ENCODE data around the gene HOXA6. TPM values are rescaled to one million over a fixed set of nuclear protein-coding genes. Genes with fewer than 3 reads are reported as not detected.

The HOXA6 gene
- total RNA-seq, 1 experiment from 2014 or later, result not detected

DNA sequence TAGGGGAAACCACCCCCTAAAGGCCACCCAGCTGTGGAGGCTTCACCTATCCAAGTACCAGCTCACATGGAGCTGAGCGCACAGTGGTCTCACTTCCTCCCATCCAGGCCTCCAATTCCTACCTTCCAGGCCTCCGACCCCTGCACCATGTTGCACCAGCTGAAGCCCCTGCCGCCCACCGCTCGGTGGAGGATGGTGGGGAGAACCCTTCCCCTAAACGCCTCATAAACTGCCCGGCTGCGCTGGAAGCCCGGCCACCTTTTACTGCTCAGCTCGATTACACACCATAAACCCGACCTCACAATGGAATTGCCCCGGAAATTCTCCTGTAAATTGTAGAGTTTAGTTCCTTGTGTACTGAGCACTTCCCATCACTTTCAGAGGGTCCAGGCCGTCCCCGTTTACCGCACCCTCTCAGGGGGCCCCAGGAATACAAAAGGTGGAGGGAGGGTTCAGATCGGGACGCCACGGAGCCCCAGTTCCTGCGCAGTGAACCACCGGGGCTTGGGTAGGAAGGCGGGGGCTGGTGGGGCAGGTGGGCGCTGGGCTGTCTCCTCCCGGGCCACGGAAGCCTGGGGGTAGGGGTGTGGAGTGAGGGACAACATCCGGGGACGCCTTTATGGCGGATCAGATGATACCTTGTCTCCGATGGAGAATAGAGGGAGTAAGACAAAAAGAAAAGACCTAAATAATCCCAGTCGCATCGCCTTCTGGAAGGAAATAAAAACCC, 10.3 kb upstream of the HOXA6 start:
- H3K27me3 Mint-ChIP-seq (ENCODE audit: low read depth), result peaks cover 98% of the 10 kb centered on the region
- H3K23me2 ChIP-seq (ENCODE audit: insufficient read length, low read depth, low read length, poor library complexity, severe bottlenecking), result no peaks in the 10 kb centered on the region
- no peak overlapping the region for H2BK120ac ChIP-seq (ENCODE audit: low read depth, low read length, poor library complexity, severe bottlenecking)
- H2AK5ac ChIP-seq (ENCODE audit: insufficient read length, low read length), result no peak overlapping the region
- H3K56ac ChIP-seq (ENCODE audit: insufficient read length, low read depth, low read length), result no peak overlapping the region
- no peak overlapping the region for H3K4me3 Mint-ChIP-seq
- no peaks in the 10 kb centered on the region for H3K79me1 ChIP-seq (ENCODE audit: insufficient read depth, low read depth, low read length, poor library complexity, severe bottlenecking)
- no peak for TF ChIP-seq CTCF (conservative IDR thresholded peaks at IDR 0.05)
- H4K20me1 ChIP-seq (ENCODE audit: control insufficient read depth, insufficient read depth, insufficient read length), result no peaks in the 10 kb centered on the region
- H3K36me3 Mint-ChIP-seq (ENCODE audit: insufficient read depth in 1 of 3, low read depth in 3 of 3), result peaks cover 0 to 6% (median 0%) of the 10 kb centered on the region in 3 experiments; a peak in 3 of 7 replicates
- H3K23ac ChIP-seq (ENCODE audit: insufficient read length, low read depth, low read length), result no peak overlapping the region
- WGBS (ENCODE audit: extremely low coverage, insufficient read length, low lambda C conversion rate), result no CpG with 5 or more reads among the region's 30 CpGs
- no peak overlapping the region for H2BK12ac ChIP-seq (ENCODE audit: insufficient read length, low read depth, low read length)
- no peak overlapping the region for H3K4ac ChIP-seq (ENCODE audit: low read depth, low read length)
- no peak overlapping the region for H3K4me2 ChIP-seq (ENCODE audit: insufficient read depth, insufficient read length, low read length)
- H3K27me3 ChIP-seq (ENCODE audit: insufficient read depth, low read length), result peaks cover 97% of the 10 kb centered on the region
- H3K4me1 Mint-ChIP-seq, result peaks cover 3 to 11% of the 10 kb centered on the region in 2 experiments; a peak in 3 of 4 replicates
- H2AFZ ChIP-seq (ENCODE audit: low read length), result no peak overlapping the region
- H2BK20ac ChIP-seq (ENCODE audit: low read depth, low read length, poor library complexity, severe bottlenecking), result no peak overlapping the region
- no peak overlapping the region for H3K14ac ChIP-seq (ENCODE audit: insufficient read depth, low read length)
- H3K27ac ChIP-seq (ENCODE audit: insufficient read length, low read depth, low read length), result no peak overlapping the region
- DNase-seq, result peak; percentile 26
- H3K18ac ChIP-seq (ENCODE audit: insufficient read length, low read depth, low read length), result no peak overlapping the region
- no peak overlapping the region for H4K91ac ChIP-seq (ENCODE audit: insufficient read length, low read depth, low read length)
- H2BK5ac ChIP-seq (ENCODE audit: insufficient read length, low read length), result no peak overlapping the region
- H4K8ac ChIP-seq (replicated peaks; ENCODE audit: insufficient read length, low read depth, low read length), result no peak overlapping the region
- no peak overlapping the region; a peak in 1 of 7 replicates for H3K27ac Mint-ChIP-seq
- no peak overlapping the region for H3K9ac ChIP-seq (ENCODE audit: extremely low read depth, insufficient read length, low read length)
- H4K5ac ChIP-seq (ENCODE audit: insufficient read length, low read depth, low read length), result no peak overlapping the region
- no peaks in the 10 kb centered on the region for H3K4me1 ChIP-seq (ENCODE audit: insufficient read depth, low read length)
- no peaks in the 10 kb centered on the region for H3K9me3 ChIP-seq (ENCODE audit: control insufficient read depth, low read depth, low read length)
- H3T11ph ChIP-seq (ENCODE audit: low read length), result no peak overlapping the region
- no peak overlapping the region for H2BK15ac ChIP-seq (ENCODE audit: low read depth, low read length)
- H3K79me2 ChIP-seq (ENCODE audit: insufficient read depth, low read length), result no peaks in the 10 kb centered on the region
- peaks cover 13 to 24% of the 10 kb centered on the region in 2 experiments for H3K9me3 Mint-ChIP-seq

Measured in H9 (cell line).